Activated CD4-positive, alpha-beta T cell treated with anti-CD3 and anti-CD28 coated beads, Interleukin-2, Interleukin-6, amounts not matched to agents 100 ng/mL and 50 ng/mL, durations not matched to agents 16 hours and 8 hours (primary cell): ENCODE data around the gene GAA.

Experiments
- DNase-seq: peaks from one replicate; pipeline ENCODE4 v3.0.0-alpha.2; 2020

Gene GAA

DNA sequence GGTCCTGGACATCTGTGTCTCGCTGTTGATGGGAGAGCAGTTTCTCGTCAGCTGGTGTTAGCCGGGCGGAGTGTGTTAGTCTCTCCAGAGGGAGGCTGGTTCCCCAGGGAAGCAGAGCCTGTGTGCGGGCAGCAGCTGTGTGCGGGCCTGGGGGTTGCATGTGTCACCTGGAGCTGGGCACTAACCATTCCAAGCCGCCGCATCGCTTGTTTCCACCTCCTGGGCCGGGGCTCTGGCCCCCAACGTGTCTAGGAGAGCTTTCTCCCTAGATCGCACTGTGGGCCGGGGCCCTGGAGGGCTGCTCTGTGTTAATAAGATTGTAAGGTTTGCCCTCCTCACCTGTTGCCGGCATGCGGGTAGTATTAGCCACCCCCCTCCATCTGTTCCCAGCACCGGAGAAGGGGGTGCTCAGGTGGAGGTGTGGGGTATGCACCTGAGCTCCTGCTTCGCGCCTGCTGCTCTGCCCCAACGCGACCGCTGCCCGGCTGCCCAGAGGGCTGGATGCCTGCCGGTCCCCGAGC lies 17.9 kb downstream of the GAA start:
- DNase-seq, result no peak

DNA sequence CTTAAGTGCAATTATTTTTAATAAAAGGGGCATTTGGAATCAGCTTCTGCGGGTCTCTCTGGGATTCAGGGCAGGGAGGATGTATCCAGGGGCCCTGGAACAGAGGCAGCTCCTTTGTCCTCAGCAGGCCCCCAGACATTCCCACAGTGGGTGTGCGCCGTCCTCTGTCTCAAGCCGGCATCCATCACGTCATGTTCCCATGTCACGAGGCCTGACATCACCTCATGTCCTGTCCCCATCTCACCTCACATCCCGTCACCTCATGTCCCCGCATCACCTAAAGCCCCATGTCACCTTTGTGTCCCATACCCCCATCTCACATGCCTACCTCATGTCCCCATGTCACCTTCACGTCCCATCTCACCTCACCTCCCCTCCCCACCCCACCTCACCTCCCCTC lies 18.5 kb downstream of the GAA start:
- no peak for DNase-seq

DNA sequence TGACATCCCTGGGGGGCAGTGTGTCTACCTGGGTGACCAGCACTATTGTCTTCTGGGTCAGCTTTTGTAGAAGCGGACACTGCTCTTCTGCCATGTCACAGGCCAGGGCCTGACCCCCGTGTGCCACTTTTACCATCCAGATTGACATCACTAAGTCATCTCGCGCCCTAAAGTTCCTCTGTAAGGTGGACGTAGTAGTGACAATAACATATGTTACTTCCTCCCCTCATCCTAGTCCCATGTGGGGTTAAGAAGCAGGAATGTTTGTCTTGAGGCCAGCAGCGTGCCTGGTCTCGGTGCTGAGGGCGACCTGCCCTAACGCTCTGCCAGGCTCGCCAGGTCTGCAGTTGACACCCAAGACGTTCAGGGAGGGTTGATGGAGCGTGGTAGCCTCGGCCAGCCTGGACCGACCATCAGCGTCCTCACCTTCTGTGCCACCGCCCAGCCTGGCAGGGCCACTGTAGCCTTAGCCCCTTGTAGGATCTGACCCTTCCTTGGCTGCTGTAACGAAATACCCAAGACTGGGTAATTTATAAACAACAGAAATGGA lies 20.7 kb downstream of the GAA start:
- DNase-seq, result no peak

DNA sequence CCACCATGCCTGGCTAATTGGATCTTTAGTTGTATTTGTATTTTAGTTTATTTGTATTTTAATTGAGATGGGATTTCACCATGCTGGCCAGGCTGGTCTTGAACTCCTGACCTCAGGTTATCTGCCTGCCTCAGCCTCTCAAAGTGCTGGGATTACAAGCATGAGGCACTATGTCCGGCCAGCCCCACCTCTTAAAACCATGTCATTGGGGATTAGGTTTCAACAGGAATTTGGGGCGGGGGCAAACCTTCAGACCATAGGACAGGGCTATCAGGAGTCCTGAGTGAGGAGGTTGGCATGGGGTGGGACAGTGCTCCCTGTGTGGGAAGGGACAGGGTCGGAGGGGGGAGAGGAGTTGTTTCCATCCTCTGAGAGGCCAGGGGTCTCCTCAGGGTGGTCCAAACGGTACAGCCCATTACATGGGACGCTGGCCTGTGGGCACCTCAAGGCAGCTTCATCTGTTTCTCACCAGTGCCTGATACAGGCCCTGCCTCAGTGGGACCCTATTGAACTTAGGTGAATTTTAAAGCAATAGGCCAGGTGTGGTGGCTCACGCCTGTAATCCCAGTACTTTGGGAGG lies 21.6 kb downstream of the GAA start:
- DNase-seq, result no peak

DNA sequence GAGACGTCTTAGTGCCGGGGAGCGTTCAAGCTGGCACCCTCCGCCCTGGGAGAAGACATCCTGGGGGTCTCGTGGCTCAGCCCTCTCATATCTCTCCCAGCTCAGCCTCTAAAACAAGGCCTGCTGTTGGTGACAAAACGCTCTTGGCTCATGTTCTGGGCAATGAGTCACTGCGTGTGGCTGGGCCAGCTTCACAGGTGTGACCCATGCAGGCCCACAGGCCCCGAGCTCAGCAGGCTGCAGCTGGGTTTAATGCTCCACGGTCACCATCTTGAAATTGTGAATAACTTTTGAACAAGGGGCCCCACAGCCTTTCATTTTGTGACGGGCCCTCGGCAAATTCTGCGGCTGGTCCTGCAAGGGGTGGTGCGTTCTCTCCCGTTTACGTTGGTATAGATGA lies 22.4 kb downstream of the GAA start:
- no peak for DNase-seq

DNA sequence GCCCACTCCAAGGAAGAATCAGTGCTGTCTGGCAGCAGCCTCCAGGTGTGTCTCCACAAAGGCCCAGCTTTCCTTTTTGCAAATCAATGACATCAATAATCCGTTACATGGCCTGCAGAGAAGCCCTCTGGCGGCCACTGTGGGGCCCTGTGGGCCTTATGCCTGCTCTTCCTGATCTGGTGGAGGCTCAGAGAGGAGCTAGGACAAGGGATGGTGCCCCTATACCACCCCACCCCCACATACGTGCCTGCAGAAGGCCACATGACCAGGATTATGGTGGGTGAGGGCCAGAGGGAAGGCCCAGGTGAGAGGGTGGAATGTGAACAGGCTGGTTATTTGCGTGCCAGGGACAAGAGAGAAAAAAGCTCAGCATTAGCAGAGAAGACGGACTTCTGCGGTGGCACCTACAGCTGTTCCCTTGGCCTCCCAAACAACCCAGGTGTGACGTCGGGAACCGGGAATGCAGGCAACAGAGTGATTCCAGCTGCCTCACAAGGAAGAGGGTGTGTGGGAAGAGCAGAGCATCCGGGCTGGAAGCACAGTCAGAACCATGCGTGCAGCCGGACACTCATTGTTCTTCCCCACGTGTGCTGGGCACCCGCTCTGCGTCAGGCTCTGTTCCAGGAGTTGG lies 23.1 kb downstream of the GAA start:
- no peak for DNase-seq

DNA sequence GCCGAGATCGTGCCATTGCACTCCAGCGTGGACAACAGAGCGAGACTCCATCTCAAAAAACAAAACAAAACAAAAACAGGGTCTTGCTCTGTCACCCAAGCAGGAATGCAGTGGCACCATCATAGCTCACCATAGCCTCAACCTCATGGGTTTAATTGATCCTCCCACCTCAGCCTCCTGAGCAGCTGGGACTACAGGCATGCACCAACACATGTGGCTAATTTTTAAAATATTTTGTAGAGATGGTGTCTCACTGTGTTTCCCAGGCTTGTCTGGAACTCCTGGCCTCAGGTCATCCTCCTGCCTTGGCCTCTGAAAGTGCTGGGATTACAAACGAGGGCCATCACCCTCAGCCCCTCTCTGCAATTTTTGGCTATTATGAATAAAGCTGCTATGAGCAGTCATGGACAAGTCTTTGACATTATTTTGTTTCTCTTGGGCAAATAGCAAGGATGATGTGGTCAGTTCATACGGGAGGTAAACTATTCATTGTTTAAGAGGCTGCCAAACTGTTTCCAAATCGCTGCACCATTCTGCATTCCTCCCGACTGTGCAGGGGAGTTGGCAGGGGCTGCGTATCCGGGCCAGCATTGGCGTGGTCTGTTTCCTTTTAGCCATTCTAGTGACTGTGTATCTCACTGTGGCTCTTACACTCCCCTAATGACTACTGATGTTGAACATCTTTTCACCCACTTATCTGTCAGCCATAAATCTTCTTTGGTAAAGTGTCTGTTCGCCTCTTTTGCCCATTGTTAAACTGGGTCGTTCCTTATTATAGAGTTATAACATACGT lies 24.5 kb downstream of the GAA start:
- no peak for DNase-seq

DNA sequence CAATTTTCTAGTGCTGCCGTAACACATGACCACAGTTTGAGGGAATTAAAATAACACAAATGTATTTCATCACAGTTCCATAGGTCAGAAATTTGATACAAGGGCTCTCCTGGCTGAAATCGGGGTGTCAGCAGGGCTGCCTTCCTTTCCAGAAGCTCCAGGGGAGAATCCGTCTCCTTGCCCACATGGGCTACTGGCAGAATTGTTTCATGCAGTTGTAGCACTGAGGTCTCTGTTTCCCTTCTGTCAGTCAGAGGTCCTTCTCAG lies 25.0 kb downstream of the GAA start:
- DNase-seq, result no peak

DNA sequence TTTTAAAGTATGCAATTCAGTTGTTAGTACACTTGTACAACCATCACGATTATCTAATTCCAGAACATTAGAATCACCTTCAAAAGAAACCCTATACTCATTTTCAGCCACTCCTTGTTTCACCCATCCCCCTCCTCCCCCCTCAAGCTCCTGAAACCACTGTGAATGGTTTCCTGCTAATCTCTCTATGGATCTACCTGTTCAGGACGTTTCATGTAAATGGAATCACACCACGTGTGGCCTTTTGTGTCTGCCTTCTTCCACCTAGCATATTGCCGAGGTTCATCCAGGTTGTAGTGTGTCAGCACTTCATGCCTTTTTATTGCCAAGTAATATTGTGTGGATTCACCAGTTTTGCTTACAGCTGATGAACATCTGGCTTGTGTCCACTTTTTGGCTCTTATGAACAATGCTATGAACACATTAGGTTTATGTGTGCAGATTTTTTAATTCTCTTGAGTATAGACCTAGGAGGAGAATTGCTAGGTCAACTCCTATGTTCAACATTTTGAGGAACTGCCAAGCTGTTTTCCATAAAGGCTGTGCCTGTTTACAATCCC lies 27.7 kb downstream of the GAA start:
- no peak for DNase-seq

DNA sequence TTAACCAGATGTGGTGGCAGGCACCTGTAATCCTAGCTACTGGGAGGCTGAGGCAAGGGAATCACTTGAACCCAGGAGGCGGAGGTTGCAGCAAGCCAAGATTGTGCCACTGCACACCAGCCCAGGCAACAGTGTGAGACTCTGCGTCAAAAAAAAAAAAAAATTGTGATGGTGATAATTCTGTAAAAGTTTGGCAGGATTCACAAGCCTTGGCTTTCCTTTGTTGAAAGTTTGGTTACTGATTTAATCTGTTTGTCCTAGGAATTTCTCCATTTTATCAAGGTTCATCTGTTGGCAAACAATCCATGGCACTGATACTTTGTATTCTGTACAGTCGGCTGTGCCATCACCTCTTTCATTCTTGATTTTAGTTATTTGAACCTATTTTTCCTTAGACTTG lies 29.6 kb downstream of the GAA start:
- no peak for DNase-seq

DNA sequence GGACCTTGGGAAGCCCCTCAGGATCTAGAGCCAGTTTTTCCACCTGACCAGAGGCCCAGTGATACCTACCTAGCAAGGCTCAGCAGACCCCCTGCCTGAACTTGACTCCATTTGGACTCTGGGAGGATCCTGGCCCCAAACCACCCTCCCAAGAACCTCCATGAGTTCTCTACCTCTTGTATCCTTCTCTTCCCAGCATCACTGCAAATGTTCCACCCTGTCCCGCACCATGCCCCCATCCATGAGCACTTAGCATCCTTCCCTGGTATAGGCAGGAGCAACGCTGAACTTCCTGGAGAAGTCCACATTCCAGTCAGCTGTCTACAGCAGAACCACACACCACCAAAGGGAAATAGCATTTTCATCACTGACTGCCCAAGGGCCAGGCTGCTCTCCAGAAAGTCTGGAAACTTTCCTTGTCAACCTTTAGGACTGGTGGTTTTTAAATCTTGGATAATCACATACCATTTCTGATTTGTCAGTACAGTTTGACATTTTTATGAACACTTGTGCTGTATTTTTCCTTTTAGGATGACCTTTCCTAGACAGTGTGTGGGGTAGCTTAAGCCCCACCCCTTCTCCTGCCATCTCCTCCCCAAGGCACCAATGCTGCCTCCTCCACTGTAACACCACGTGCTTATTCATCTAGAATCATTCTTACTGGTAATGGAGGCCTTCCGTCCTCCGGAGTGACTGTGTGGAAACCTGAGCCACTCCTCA lies 31.7 kb downstream of the GAA start:
- DNase-seq, result no peak

DNA sequence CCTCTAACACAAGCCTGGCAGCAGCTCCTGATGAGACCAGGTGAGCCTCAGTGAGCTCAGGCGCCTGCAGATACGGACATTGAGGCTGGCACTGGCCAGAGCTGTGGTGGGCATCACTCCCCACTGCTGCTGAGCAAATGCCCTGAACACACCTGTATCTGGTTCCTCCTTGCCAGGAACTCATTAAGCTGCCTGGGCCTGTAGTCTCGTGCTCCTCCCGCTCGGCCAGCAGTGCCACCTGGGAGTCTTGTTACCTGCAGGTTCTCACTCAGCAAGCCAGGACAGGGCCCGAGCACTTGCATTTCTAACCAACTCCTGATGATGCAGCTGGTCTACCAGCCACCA lies 32.2 kb downstream of the GAA start:
- no peak for DNase-seq

DNA sequence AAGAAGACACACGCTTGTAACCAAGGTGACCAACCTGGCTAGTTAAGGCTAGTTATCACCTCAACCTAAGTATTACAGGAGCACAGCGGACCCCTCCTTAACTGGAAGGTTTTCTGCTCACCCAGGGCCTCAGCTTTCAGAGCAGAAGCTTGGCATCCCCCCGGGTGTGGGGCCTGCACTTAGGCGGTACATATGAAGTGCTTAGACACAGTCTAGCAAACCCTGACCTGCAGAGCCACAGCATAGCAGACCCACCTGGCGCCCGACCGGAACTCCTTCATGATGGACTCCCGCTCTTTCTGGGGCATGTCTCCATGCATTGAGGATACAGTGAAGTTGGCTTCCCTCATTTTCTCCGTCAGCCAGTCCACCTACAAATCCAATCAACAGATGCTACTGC lies 35.8 kb downstream of the GAA start:
- no peak for DNase-seq

DNA sequence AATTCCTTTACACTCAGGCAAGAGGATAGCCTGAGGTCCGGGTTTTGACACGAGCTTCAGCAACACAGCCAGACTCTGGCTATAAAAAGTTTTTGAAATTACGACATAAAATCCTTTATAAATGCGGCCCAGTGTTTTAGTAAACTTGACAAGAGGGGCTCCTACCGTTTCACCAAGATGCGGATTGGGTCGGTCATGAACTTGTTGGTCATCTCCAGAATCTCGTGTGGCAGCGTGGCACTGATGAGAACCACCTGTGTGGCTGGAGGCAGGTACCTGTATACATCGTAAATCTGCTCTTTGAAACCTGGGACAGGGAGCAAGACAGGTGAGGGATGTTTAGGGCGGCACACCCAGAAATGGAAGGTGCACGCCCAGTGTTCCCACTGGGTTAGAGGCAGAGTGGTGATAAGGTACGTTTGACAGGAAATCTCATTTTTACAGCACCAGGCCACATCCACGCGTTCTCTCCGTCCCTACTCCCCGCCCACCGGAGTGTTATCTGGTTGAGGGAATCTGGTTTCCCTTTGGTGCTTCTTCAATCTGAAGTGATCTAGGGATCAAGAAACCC lies 37.6 kb downstream of the GAA start:
- no peak for DNase-seq

DNA sequence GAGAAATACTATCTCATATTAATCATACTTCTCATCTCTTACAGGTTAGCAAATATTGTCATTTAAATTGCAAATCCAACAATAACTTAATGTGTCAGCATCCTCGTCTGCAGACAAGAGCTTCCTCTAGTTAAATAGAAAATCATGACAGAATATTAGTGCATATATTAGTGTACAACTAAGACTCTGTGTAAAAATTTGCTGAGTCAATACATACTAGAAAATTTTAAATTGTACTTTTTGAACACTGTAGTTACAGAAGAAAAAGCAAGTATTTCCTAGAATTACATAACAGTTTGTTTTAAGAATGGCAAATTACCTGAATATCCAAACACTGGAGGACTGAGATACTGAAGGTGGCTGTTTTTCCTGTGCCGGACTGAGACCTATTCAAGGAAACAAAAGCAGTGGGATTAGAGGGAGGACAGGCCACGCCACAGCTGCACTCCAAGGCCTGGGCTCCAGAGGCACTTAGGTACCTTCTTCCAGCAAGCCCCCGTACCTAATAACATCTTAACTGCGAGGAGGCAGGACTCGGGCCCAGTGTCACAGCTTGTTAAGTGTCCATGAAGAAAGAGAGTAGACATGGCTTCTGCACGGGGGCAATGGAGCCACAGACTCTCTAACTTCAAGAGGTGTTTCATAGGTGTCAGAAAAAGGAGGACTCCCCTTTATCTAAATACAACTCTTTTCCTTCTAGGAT lies 40.2 kb downstream of the GAA start:
- no peak for DNase-seq

DNA sequence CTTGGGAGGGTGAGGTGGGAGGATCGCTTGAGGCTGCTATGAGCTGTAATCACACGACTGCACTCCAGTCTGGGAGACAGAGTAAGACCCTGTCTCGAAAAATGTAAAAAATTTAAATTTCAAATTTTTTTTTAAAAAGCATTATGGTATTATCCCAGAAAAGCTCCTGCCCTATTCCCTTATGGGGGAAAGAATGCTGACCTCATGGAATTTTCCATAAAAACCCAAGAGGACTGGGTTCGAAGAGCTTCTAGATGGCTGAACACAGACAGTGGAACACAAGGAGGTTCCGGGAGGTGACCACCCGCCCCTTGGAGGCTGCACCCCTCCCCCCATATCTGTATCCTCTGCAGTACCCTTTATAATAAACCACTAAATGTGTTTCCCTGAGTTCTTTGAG lies 41.5 kb downstream of the GAA start:
- DNase-seq, result no peak

DNA sequence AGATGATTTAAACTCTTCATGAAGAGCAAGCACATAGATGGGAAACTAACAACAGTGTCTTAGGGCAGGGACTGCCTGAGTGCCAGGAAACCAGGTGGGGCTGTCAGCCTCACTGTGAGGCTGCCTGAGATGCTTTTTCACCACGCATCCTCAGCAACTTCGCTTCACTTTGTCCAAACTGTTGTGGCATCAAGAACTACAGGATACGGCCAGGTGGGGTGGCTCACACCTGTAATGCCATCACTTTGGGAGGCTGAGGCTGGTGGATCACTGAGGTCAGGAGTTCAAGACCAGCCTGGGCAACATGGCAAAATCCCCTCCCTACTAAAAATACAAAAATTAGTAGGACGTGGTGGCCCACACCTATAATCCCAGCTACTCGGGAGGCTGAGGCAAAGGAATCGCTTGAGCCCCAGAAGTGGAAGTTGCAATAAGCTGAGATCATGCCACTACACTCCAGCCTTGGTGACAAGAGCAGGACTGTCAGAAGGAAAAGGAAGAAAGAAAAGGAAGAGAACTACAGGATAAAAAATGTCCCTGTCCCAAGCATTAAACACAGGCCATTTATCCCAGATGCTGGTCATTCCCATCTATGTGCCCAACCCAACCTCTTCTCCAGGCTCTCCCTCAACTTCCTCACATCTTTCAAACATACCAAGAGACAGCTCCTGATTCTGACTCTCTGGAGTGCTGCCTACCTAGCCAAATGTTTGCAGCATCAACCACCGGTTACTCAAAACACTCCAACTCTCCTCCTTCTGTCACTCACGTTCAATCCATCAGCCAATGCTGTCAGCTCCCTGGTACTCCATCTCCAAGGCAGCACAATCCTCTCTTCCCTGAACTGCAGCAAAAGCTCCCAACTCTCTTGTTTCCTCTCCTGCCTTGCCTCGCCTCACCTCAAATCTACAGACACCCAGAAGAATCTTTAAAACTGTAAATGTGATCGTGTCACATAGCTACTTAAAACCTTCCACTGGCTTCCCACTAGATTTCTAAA lies 44.0 kb downstream of the GAA start:
- peak; percentile 38 for DNase-seq

DNA sequence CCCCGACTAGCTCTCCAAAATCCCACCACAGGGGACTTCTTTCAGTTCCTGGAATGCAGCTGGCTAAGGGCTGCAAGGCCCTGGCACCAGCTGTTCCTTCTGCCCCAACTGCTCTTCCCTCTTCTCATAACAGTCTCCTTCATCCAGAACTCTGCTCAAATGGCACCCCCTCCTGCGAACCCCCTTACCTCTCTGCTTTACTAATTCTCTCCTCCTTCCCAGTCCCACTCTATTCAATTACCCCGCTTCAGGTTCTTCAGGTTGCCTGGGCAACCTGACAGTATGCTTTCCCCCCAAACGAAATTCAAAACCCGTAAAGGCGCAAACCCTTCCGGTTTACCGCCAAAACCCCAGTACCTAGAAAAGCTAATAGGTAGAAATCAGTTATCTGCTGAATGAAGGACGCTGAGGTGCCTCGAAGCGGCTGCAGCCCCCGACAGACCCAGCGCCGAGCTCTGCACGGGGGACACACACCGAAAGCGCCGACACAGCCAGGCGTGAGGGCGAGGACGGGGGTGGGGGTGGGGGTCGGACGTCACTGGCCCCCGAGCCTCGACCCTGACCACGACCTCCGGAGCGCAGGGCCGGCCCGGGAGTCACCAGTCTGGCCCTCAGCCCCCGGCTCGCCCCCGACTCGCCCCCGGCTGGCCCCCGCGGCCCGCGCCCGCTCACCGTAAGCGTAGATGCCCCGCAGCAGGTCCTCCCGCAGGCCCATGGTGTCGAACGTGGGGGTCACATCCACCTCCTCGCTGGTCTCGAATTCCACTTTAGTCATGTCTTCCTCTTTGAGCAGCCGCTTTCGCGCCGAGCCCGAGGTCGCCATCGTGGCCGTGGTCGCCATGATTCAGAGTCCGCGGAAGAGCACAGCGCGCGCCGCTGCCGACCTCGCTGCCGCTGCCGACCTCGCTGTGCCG lies 45.0 kb downstream of the GAA start:
- peak; percentile 32 for DNase-seq

DNA sequence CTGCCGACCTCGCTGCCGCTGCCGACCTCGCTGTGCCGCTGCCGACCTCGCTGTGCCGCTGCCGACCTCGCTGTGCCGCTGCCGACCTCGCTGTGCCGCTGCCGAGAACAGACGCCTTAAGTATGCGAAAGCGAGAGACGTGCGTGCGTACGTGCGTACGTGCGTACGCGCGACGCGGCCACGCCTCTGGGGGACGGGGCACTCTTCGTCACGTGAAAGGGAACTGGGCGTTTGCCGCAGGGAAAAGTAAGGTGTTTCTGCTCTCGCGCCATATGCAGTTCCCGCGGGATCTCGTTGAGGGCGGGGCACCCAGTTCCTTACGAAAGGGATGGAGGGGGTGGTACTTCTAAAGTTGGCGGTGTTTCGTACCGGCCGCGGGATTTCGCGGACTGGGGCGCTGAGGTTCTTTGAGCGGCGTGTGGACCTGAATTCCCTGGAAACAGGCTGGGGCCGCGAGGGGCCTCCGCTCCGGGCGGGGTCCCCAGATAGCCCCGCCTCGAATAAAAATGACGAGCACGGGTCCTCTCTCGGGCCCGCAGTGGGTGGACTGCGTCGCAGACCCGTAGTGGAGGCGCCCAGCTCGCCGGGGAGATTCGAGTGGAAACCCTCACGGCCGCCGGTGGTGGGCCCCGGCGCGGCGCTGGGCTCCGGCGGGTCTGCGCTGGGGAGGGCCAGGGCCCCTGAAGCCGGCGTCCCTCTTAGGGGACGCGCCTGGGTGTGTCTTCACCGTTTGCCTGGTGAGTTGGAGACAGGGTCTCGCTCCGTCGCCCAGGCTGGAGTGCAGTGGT lies 45.8 kb downstream of the GAA start, which contains the start of gene EIF4A3:
TSS of gene EIF4A3 (minus strand) at position 94 of the 788 bp plus-strand sequence. CDS start 167 bp downstream, outside the sequence.
- DNase-seq, result peak; percentile 99
